ENCODE measurements around the gene WNK4.

- TF ChIP-seq, protein P1, sequence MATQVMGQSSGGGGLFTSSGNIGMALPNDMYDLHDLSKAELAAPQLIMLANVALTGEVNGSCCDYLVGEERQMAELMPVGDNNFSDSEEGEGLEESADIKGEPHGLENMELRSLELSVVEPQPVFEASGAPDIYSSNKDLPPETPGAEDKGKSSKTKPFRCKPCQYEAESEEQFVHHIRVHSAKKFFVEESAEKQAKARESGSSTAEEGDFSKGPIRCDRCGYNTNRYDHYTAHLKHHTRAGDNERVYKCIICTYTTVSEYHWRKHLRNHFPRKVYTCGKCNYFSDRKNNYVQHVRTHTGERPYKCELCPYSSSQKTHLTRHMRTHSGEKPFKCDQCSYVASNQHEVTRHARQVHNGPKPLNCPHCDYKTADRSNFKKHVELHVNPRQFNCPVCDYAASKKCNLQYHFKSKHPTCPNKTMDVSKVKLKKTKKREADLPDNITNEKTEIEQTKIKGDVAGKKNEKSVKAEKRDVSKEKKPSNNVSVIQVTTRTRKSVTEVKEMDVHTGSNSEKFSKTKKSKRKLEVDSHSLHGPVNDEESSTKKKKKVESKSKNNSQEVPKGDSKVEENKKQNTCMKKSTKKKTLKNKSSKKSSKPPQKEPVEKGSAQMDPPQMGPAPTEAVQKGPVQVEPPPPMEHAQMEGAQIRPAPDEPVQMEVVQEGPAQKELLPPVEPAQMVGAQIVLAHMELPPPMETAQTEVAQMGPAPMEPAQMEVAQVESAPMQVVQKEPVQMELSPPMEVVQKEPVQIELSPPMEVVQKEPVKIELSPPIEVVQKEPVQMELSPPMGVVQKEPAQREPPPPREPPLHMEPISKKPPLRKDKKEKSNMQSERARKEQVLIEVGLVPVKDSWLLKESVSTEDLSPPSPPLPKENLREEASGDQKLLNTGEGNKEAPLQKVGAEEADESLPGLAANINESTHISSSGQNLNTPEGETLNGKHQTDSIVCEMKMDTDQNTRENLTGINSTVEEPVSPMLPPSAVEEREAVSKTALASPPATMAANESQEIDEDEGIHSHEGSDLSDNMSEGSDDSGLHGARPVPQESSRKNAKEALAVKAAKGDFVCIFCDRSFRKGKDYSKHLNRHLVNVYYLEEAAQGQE (IDR thresholded peaks at IDR 0.05; ENCODE audit: insufficient read depth in 1 of 2, low read depth in 2 of 2, low read length in 2 of 2): peak; percentile 47 to 65; a peak in 3 of 4 replicates
- peak; percentile 82 for TF ChIP-seq FOXP2 (optimal IDR thresholded peaks at IDR 0.05; ENCODE audit: borderline replicate concordance, extremely low read depth, extremely low read length, insufficient read depth)
- peak; percentile 83; the same call in 1 of the 2 replicates for TF ChIP-seq SIN3A (IDR thresholded peaks at IDR 0.05; ENCODE audit: borderline replicate concordance, insufficient read depth, low read length)
Measured at GRCh38 chr17:42832934-42833766, 52.7 kb downstream of the WNK4 start, which contains the start of gene PSME3.

Measured in PFSK-1 (cell line).